K562 (cell line): ENCODE results near the gene ABCA13. TPM values are rescaled to one million over a fixed set of nuclear protein-coding genes. Genes with fewer than 3 reads are reported as not detected.

Experiments
- ATAC-seq: fragments of 200-7000 bp; cut with Tn5 transposase; 3 replicates; pipeline ENCODE4 v1.9.1; 2020; ENCODE audit warnings: moderate library complexity
- BruUV-seq: library from RNA; stranded (reverse); fragments of 400-500 nt; replicated peaks from 2 replicates; lab custom pipeline; 2021; lab: Mats Ljungman, UMichigan
- CTCF ChIA-PET: fragments of 300-600 bp; formaldehyde crosslinking; extraction: SDS; loops from one replicate; lab custom pipeline; 2021; ENCODE audit warnings: low intra/inter-chr PET ratio; lab: Yijun Ruan, JAX
- POLR2A ChIA-PET: fragments of 300-600, 350-650 bp; sonication (Branson Sonifier 250); formaldehyde crosslinking; extraction: SDS; loops from one replicate; lab custom pipeline; 2021; ENCODE audit warnings: antibody characterized with exemption, inconsistent platforms; lab: Yijun Ruan, JAX
- DNase-seq, 4 experiments: peaks; one replicate each; pipeline versions ENCODE4 v3.0.0 to v3.0.0-alpha.2; 2011 to 2018; ENCODE audit warnings: low spot score in 3 of 4, mixed read lengths in 3 of 4; ENCODE audit errors: extremely low read depth in 1 of 4
- FAIRE-seq: peaks from 2 replicates; lab custom pipeline; 2011; peaks lifted over from hg19 to GRCh38; lab: Jason Lieb, UNC
- H2AFZ ChIP-seq: 2 replicates; pipeline ENCODE4 v1.6.0; 2011; ENCODE audit warnings: low read depth, low read length, control low read depth, inconsistent platforms
- H3K27ac ChIP-seq: fragments of 200-600 bp; 3 replicates; pipeline ENCODE4 v1.8.0; 2011; ENCODE audit warnings: low read depth, mild to moderate bottlenecking, control low read depth, inconsistent platforms, low read length, moderate library complexity, mixed read lengths; ENCODE audit errors: extremely low read depth
- H3K27me3 ChIP-seq, 2 experiments: fragments of 300-600 bp in 1 of 2; 2 replicates in 1 of 2; 3 replicates in 1 of 2; pipeline versions ENCODE4 v1.6.0 to v1.8.0; 2011; ENCODE audit warnings: inconsistent platforms in 2 of 2, low read length in 2 of 2, mild to moderate bottlenecking in 1 of 2, mixed read lengths in 1 of 2, moderate library complexity in 1 of 2; ENCODE audit not compliant: control insufficient read depth in 2 of 2, insufficient read depth in 2 of 2
- H3K36me3 ChIP-seq: fragments of 300-600 bp; 3 replicates; pipeline ENCODE4 v1.8.0; 2011; ENCODE audit warnings: mild to moderate bottlenecking, low read length, inconsistent platforms; ENCODE audit not compliant: control insufficient read depth, insufficient read depth
- H3K4me1 ChIP-seq, 2 experiments: fragments of 200-600 bp in 1 of 2; replicated peaks in 1 of 2; 2 replicates in 1 of 2; 3 replicates in 1 of 2; pipeline versions ENCODE4 v1.5.1 to v1.8.0; 2011; ENCODE audit warnings: inconsistent platforms in 2 of 2, low read length in 2 of 2, mild to moderate bottlenecking in 1 of 2, mixed read lengths in 1 of 2, moderate library complexity in 1 of 2; ENCODE audit not compliant: control insufficient read depth in 2 of 2, insufficient read depth in 2 of 2
- H3K4me2 ChIP-seq: 2 replicates; pipeline ENCODE4 v1.6.1; 2011; ENCODE audit warnings: low read length, control low read depth, inconsistent platforms, mixed read lengths; ENCODE audit not compliant: insufficient read depth
- H3K4me3 ChIP-seq: fragments of 200-600 bp; sonication (generic), shearing (Covaris generic); 2 replicates; pipeline ENCODE4 v1.5.1; 2016; ENCODE audit warnings: control low read depth, inconsistent platforms
- H3K79me2 ChIP-seq: fragments of 200-600 bp; 3 replicates; pipeline ENCODE4 v1.8.0; 2011; ENCODE audit warnings: low read length, inconsistent platforms; ENCODE audit not compliant: control insufficient read depth, insufficient read depth
- H3K9ac ChIP-seq, 2 experiments: 2 replicates each; pipeline versions ENCODE4 v1.6.0 to v1.6.1; 2011; ENCODE audit warnings: low read depth in 2 of 2, low read length in 2 of 2, control low read depth in 1 of 2, inconsistent platforms in 1 of 2, mild to moderate bottlenecking in 1 of 2, mixed read lengths in 1 of 2; ENCODE audit not compliant: insufficient read depth in 1 of 2
- H3K9me1 ChIP-seq: one replicate; pipeline ENCODE4 v1.6.0; 2011; ENCODE audit warnings: inconsistent platforms, mild to moderate bottlenecking, low read length, moderate library complexity; ENCODE audit not compliant: control insufficient read depth, insufficient read depth
- H3K9me3 ChIP-seq: replicated peaks from 2 replicates; pipeline ENCODE4 v1.5.1; 2011; ENCODE audit warnings: low read depth, low read length, inconsistent platforms; ENCODE audit not compliant: control insufficient read depth, insufficient read depth
- H4K20me1 ChIP-seq: replicated peaks from 2 replicates; pipeline ENCODE4 v1.6.1; 2011; ENCODE audit warnings: low read length, inconsistent platforms, mixed read lengths; ENCODE audit not compliant: control insufficient read depth, insufficient read depth
- GABPB2 ChIP-seq: fragments of 250-450 bp; sonication (Bioruptor Pico); conservative IDR thresholded peaks from 2 replicates; pipeline ENCODE4 v1.5.1; 2021; ENCODE audit warnings: mild to moderate bottlenecking
- HNRNPL ChIP-seq: fragments of 200-400 bp; formaldehyde crosslinking; IDR thresholded peaks from 2 replicates; pipeline ENCODE4 v1.6.1; 2017; ENCODE audit warnings: low read depth, mild to moderate bottlenecking, low read length
- MEF2D ChIP-seq: conservative IDR thresholded peaks from 2 replicates; pipeline ENCODE4 v1.6.1; 2016; ENCODE audit warnings: low read depth, missing genetic modification characterization, missing compliant biosample characterization
- NFATC3 ChIP-seq: fragments of 450-650 bp; IDR thresholded peaks from 2 replicates; pipeline ENCODE4 v1.6.1; 2017; ENCODE audit warnings: mild to moderate bottlenecking
- NFE2L1 ChIP-seq: fragments of 450-650 bp; IDR thresholded peaks from 2 replicates; pipeline ENCODE4 v1.6.1; 2016; ENCODE audit warnings: missing genetic modification characterization, low read depth, mild to moderate bottlenecking, missing compliant biosample characterization, moderate library complexity, borderline replicate concordance
- NR2C2 ChIP-seq, 2 experiments: fragments of 200-800 bp in 1 of 2; sonication (Bioruptor generic) in 1 of 2; sonication (generic) in 1 of 2; formaldehyde crosslinking in 1 of 2; IDR thresholded peaks; 2 replicates each; pipeline versions ENCODE4 v1.6.1 to v1.8.0; 2016 to 2022; ENCODE audit warnings: mild to moderate bottlenecking in 1 of 2, missing compliant biosample characterization in 1 of 2, missing genetic modification characterization in 1 of 2, missing genetic modification reagents in 1 of 2
- SNRNP70 ChIP-seq: fragments of 200-400 bp; formaldehyde crosslinking; optimal IDR thresholded peaks from 2 replicates; pipeline ENCODE3; 2017; ENCODE audit warnings: low read depth, low read length
- SREBF1 ChIP-seq: fragments of 150-350 bp; IDR thresholded peaks from 2 replicates; pipeline ENCODE4 v1.6.1; 2014; ENCODE audit warnings: antibody characterized with exemption, low read depth, low read length, borderline replicate concordance
- TCF7L2 ChIP-seq: fragments of 150-350 bp; IDR thresholded peaks from 2 replicates; pipeline ENCODE4 v1.6.1; 2016; ENCODE audit warnings: low read depth, mild to moderate bottlenecking, low read length, moderate library complexity
- TOE1 ChIP-seq, 2 experiments: fragments of 450-650 bp in 1 of 2; sonication (generic) in 1 of 2; formaldehyde crosslinking in 1 of 2; IDR thresholded peaks; 2 replicates each; pipeline versions ENCODE4 v1.7.1 to v1.8.0; 2016 to 2022; ENCODE audit warnings: borderline replicate concordance in 2 of 2, mild to moderate bottlenecking in 2 of 2, antibody characterized with exemption in 1 of 2, inconsistent platforms in 1 of 2, low read depth in 1 of 2, missing genetic modification reagents in 1 of 2, moderate library complexity in 1 of 2
- ZNF239 ChIP-seq: fragments of 250-450 bp; sonication (Bioruptor Pico); IDR thresholded peaks from 2 replicates; pipeline ENCODE4 v1.4.0; 2020; ENCODE audit warnings: mild to moderate bottlenecking
- ZNF551 ChIP-seq: fragments of 250-450 bp; sonication (Bioruptor Pico); IDR thresholded peaks from 2 replicates; pipeline ENCODE4 v1.5.0; 2021; ENCODE audit warnings: mild to moderate bottlenecking, moderate library complexity
- ZNF668 ChIP-seq: fragments of 250-450 bp; sonication (Bioruptor Pico); IDR thresholded peaks from 2 replicates; pipeline ENCODE4 v1.8.0; 2022; ENCODE audit warnings: mild to moderate bottlenecking, inconsistent platforms
- WGBS: fragments of 100-300 bp; shearing (Covaris generic); methylation state at CpG from one replicate; pipeline ENCODE4 v1.1.6; 2016; ENCODE audit warnings: low coverage, mixed read lengths; ENCODE audit not compliant: insufficient coverage; ENCODE audit errors: missing lambda C conversion rate; 5-methylcytosine and 5-hydroxymethylcytosine counted together
- in situ Hi-C: fragments of 300-500 bp; cut with MboI; formaldehyde crosslinking; loops from 4 replicates; pipeline ENCODE4 v1.15.0; 2018; ENCODE audit warnings: inconsistent platforms, mixed read lengths
- intact Hi-C: fragments of 100-400 bp; cut with micrococcal nuclease; formaldehyde crosslinking; loops from 2 replicates; pipeline ENCODE4 v1.14.2; 2022
- polyA plus RNA-seq, 8 experiments: library from polyadenylated mRNA; depleted of rRNA in 4 of 8; stranded (reverse) in 5 of 8; unstranded in 3 of 8; fragments of >200 nt; fragmentation: Nextera tagmentation in 2 of 8; fragmentation: Illumina TruSeq in 1 of 8; extraction: Ambion mirVana in 2 of 8; extraction: Trizol in 1 of 8; gene quantifications; 2 replicates each; pipeline versions ENCODE4 v1.2.1 to v1.2.3, GENCODE V29; 2011 to 2014; ENCODE audit warnings: inconsistent platforms in 1 of 8, missing spikeins in 1 of 8
- total RNA-seq, 7 experiments: library from RNA; depleted of rRNA in 6 of 7; stranded (reverse); fragments of >200 nt in 6 of 7; fragmentation: Illumina TruSeq in 2 of 7; extraction: Trizol in 2 of 7; gene quantifications; 2 replicates each; pipeline versions ENCODE4 v1.2.1 to v1.2.3, GENCODE V29; 2011 to 2021; ENCODE audit warnings: low replicate concordance in 1 of 7
- TF ChIP-seq, protein P1 (sequence below): fragments of 250-450 bp; sonication (Bioruptor Pico); IDR thresholded peaks from 2 replicates; pipeline ENCODE4 v1.5.0; 2022; ENCODE audit warnings: mild to moderate bottlenecking
- TF ChIP-seq, protein P2 (sequence below): IDR thresholded peaks from 3 replicates; pipeline ENCODE4 v1.6.1; 2011; ENCODE audit warnings: borderline replicate concordance, mild to moderate bottlenecking; ENCODE audit not compliant: insufficient read length, insufficient read depth

Gene ABCA13
- total and polyA plus RNA-seq, 9 of the 15 experiments (the other 6 are each of a cell fraction or from before 2014, with no cell fraction given), result 0.14 to 1.5 (median 0.38) TPM

DNA sequence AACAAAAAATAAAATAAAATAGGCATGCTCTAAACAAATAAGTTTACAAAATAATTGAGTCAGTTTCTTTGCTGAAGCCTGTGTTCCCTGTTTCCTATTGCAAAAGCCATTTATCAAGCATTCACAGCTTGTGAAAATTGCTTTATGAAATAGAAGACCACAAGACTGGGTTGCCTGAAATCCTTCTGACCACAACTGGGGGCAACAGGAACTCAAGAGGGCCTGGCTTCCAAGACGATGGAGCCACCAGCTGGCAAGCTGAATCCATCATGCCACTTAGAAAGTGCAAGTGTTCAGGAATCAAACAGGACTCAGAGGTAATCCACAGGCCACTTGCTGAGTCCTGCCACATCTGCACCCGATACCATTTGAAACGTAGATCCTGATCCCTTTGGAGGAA lies 752 bp upstream of the ABCA13 start:
- DNase-seq, result no peak
- BruUV-seq, result no TSS peak
- H4K20me1 ChIP-seq, result no peaks in the 10 kb centered on the region
- H3K9me1 ChIP-seq, result no peaks in the 10 kb centered on the region
- TF ChIP-seq SNRNP70 (no peak), HNRNPL (no peak), NFATC3 (no peak), SREBF1 (no peak), ZNF239 (CRISPR knock-in tag) (no peak), ZNF668 (CRISPR knock-in tag) (no peak), TCF7L2 (no peak), MEF2D (no peak), ZNF551 (CRISPR knock-in tag) (no peak), NFE2L1 (tag) (no peak), GABPB2 (CRISPR knock-in tag) (no peak), TOE1 (IDR thresholded peaks at IDR 0.05; ENCODE audit: borderline replicate concordance) (no peak), TOE1 (CRISPR knock-in tag; IDR thresholded peaks at IDR 0.05; ENCODE audit: borderline replicate concordance, low read depth) (no peak), NR2C2 (CRISPR knock-in tag; IDR thresholded peaks at IDR 0.05) (no peak), NR2C2 (tag; IDR thresholded peaks at IDR 0.05) (no peak)
- TF ChIP-seq, protein P1, sequence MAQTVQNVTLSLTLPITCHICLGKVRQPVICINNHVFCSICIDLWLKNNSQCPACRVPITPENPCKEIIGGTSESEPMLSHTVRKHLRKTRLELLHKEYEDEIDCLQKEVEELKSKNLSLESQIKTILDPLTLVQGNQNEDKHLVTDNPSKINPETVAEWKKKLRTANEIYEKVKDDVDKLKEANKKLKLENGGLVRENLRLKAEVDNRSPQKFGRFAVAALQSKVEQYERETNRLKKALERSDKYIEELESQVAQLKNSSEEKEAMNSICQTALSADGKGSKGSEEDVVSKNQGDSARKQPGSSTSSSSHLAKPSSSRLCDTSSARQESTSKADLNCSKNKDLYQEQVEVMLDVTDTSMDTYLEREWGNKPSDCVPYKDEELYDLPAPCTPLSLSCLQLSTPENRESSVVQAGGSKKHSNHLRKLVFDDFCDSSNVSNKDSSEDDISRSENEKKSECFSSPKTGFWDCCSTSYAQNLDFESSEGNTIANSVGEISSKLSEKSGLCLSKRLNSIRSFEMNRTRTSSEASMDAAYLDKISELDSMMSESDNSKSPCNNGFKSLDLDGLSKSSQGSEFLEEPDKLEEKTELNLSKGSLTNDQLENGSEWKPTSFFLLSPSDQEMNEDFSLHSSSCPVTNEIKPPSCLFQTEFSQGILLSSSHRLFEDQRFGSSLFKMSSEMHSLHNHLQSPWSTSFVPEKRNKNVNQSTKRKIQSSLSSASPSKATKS, result no peak
- TF ChIP-seq, protein P2, sequence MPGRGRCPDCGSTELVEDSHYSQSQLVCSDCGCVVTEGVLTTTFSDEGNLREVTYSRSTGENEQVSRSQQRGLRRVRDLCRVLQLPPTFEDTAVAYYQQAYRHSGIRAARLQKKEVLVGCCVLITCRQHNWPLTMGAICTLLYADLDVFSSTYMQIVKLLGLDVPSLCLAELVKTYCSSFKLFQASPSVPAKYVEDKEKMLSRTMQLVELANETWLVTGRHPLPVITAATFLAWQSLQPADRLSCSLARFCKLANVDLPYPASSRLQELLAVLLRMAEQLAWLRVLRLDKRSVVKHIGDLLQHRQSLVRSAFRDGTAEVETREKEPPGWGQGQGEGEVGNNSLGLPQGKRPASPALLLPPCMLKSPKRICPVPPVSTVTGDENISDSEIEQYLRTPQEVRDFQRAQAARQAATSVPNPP, result no peak
- no peaks in the 10 kb centered on the region for H3K4me1 ChIP-seq
- no peak overlapping the region for H3K4me3 ChIP-seq
- no peaks in the 10 kb centered on the region for H3K27me3 ChIP-seq
- WGBS, result 0% methylated on average over 3 of the region's 3 CpGs
- ChIA-PET CTCF (no interaction called here), POLR2A (no interaction called here)
- H3K4me2 ChIP-seq, result no peak overlapping the region
- H2AFZ ChIP-seq, result no peak overlapping the region
- intact Hi-C loops (no loop called here), in situ Hi-C loops (no loop called here)
- no peak for FAIRE-seq
- no peaks in the 10 kb centered on the region for H3K79me2 ChIP-seq
- no peaks in the 10 kb centered on the region for H3K36me3 ChIP-seq
- H3K9ac ChIP-seq, result no peak overlapping the region
- H3K27ac ChIP-seq, result no peak overlapping the region
- H3K9me3 ChIP-seq, result no peaks in the 10 kb centered on the region
- no peak for ATAC-seq
